Large intestine (tissue), 3 donors: ENCODE results near the gene MMP24. TPM values are rescaled to one million over a fixed set of nuclear protein-coding genes. Genes with fewer than 3 reads are reported as not detected.
A peak's percentile ranks its signal among the peaks of the same experiment; 100 is the strongest.
"Not testable (repeated sequence)": the region's sequence is repeated elsewhere in the genome, so short reads cannot be mapped to it uniquely, and the experiment has no call there.

Source experiments
- DNase-seq, 2 donors: peaks; one replicate each; pipeline versions ENCODE4 v3.0.0 to v3.0.0-alpha.2; 2013
- H3K27ac ChIP-seq: one replicate; pipeline ENCODE4 v1.5.1; 2013; ENCODE audit warnings: low read length
- H3K27me3 ChIP-seq: 2 replicates; pipeline ENCODE4 v1.6.1; 2013; ENCODE audit warnings: low read length; ENCODE audit not compliant: control insufficient read depth, insufficient read depth
- H3K36me3 ChIP-seq: 2 replicates; pipeline ENCODE4 v1.6.1; 2013; ENCODE audit warnings: low read length; ENCODE audit not compliant: control insufficient read depth, insufficient read depth
- H3K4me1 ChIP-seq: one replicate; pipeline ENCODE4 v1.6.1; 2013; ENCODE audit warnings: low read length; ENCODE audit not compliant: control insufficient read depth, insufficient read depth
- H3K4me3 ChIP-seq: one replicate; pipeline ENCODE4 v1.5.1; 2013; ENCODE audit warnings: low read length
- H3K9me3 ChIP-seq: one replicate; pipeline ENCODE4 v1.6.1; 2013; ENCODE audit warnings: mild to moderate bottlenecking, low read depth, low read length, moderate library complexity; ENCODE audit not compliant: control insufficient read depth
- WGBS: methylation state at CpG from one replicate; pipeline ENCODE4 v1.1.5; 2013; ENCODE audit warnings: low lambda C conversion rate; ENCODE audit not compliant: insufficient coverage; 5-methylcytosine and 5-hydroxymethylcytosine counted together
- polyA plus RNA-seq: library from polyadenylated mRNA; unstranded; fragments of 120-200 nt; gene quantifications from one replicate; pipeline ENCODE4 v1.2.1, GENCODE V29; 2013

The MMP24 gene
- polyA plus RNA-seq, 1 donor, result 3.9 TPM

DNA sequence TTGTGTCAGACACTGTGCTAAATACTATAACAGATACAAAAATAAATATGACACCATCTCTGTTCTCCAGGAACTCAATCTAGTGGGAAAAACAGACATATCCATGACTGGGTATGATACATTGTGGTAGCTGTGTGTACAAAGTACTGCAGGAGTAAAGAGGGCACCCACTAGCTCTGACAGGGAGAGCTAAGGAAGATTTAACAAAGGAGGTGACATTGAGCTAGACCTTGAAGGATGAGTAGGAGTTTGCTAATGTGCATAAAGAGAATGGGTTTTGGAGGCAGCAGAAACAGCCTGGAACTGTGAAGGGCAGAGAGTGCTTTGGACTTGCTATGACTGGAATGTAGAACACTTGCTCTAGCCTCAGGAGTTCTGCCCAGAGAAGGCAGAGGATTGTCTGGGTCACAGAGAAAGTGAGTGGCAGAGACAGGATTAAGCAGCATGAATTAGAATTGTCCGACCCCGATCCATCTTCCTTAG is 14.4 kb downstream of the MMP24 start:
- Histone ChIP-seq H3K9me3 (no peaks in the 10 kb centered on the region), H3K4me1 (no peaks in the 10 kb centered on the region), H3K27ac (no peak overlapping the region), H3K4me3 (no peak overlapping the region), H3K27me3 (no peaks in the 10 kb centered on the region), H3K36me3 (peaks cover 1% of the 10 kb centered on the region)
- no peak for DNase-seq
- WGBS, result no CpG with 5 or more reads among the region's 2 CpGs

DNA sequence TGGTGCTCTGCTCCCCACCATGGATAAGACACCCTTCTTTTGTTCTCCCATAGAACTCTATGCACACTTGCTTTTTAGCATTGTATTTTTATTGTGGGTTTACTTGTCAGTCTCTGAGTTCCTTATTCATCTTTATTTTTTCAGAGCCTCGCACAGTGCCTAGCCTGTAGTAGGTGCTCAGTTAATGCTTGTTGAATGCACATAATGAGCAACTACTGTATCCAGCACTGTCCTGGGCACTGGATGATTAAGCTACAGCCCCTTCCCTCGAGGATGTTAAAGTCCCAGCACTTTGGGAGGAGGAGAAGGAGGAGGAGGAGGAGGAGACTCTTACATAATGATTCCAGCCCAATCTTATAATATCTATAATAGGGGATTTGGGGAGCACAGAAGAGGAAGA is 16.8 kb downstream of the MMP24 start:
- no peaks in the 10 kb centered on the region for H3K27me3 ChIP-seq
- no peak overlapping the region for H3K4me3 ChIP-seq
- H3K9me3 ChIP-seq, result no peaks in the 10 kb centered on the region
- no peaks in the 10 kb centered on the region for H3K36me3 ChIP-seq
- no peak for DNase-seq
- no CpG with 5 or more reads among the region's 2 CpGs for WGBS
- no peaks in the 10 kb centered on the region for H3K4me1 ChIP-seq
- H3K27ac ChIP-seq, result no peak overlapping the region

DNA sequence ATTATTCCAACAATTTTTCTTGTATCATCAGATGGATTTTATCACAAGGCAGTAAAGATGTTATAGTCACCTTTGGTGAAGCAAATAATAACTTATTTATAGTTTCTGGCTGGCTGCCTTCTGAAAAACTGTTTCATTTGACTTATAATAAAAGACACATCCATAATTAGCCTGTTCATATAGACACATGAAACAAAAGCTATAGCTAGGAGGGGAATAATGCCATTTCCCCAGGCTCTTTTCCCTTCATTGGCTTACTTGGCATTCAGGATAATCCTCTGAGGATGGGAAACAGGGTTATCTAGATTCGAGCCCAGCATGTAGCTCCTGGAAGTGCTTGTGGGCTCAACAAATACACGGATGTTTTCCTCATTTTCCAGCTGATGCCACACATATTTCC is 17.5 kb downstream of the MMP24 start:
- H3K36me3 ChIP-seq, result no peaks in the 10 kb centered on the region
- H3K27me3 ChIP-seq, result no peaks in the 10 kb centered on the region
- no peaks in the 10 kb centered on the region for H3K4me1 ChIP-seq
- WGBS, result no CpG with 5 or more reads among the region's 2 CpGs
- H3K27ac ChIP-seq, result no peak overlapping the region
- DNase-seq, result no peak
- no peak overlapping the region for H3K4me3 ChIP-seq
- H3K9me3 ChIP-seq, result no peaks in the 10 kb centered on the region

DNA sequence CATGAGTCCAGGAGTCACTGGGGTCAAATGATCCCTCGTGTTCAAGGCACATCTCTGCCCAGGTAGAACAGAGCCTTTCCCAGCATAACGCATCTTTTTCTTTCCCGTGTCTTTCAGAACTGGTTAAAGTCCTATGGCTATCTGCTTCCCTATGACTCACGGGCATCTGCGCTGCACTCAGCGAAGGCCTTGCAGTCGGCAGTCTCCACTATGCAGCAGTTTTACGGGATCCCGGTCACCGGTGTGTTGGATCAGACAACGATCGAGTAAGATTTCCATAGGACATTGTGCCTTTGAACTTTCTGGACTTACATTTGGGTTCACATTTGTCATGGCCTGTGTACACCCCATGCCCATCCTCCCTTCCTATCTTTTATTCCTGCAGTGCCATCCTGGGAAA is 20.2 kb downstream of the MMP24 start:
- peak in 1 of 2 donors; percentile 16 for DNase-seq
- WGBS, result 80% methylated on average over 1 of the region's 12 CpGs
- Histone ChIP-seq H3K4me3 (no peak overlapping the region), H3K36me3 (no peaks in the 10 kb centered on the region), H3K27me3 (no peaks in the 10 kb centered on the region), H3K27ac (no peak overlapping the region), H3K4me1 (no peaks in the 10 kb centered on the region), H3K9me3 (no peaks in the 10 kb centered on the region)

DNA sequence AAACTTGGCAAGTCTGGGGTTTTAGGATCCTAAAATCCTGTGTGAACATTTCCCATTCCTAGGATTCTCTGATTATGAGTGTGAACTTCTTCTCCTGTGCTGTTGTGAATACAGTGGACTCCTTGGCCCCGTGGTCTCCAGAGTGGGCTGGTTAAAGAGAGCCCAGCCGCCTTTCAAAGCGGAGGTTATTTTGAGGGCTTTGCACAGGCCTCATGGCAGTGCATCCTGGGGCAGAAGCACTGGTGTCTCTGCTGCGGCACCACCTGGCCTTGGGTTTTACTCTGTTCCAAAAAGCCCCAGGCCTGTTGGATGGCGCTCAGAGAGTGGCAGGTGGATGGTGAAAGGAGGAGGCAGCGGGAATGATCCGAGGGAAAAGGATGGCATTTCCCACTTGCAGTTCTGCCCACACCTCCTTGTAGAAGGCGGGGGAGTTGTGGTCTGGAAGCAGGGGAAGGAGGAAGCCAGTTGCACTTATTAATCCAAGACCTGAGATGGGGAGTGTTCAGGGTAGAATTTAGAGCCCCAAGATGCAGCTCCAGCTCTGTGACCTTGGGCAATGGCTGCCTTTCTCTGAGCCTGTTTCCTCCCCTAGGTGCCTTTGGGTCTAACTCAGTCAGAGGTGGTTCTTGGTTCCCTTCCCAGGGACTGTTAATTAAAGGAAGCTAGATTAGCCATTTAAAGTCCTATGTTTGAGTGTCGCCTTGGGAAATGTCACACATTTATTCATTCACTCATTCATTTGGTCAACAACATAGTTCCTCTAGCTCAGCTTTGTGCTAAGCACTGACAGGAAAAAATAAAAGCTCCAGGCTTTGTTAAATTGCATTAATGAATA is 22.4 kb downstream of the MMP24 start:
- no peaks in the 10 kb centered on the region for H3K9me3 ChIP-seq
- no CpG with 5 or more reads among the region's 9 CpGs for WGBS
- no peaks in the 10 kb centered on the region for H3K36me3 ChIP-seq
- no peak overlapping the region for H3K4me3 ChIP-seq
- no peak for DNase-seq
- no peak overlapping the region for H3K27ac ChIP-seq
- no peaks in the 10 kb centered on the region for H3K4me1 ChIP-seq
- H3K27me3 ChIP-seq, result no peaks in the 10 kb centered on the region

DNA sequence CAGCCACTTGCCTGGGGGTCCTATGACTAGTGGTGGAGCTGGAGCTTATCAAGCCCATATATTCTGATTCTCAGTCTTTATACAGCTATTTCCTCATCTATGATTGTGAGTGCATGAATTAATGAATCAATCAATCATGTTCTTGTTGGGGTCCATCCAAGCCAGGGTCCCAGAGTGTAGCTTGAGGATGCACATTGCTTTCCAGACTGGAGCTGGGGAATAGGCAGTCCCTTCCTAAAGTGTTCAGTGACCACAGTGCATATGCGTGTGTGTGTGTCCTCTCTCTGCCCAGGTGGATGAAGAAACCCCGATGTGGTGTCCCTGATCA is 25.1 kb downstream of the MMP24 start:
- no peak overlapping the region for H3K27ac ChIP-seq
- no peak for DNase-seq
- no CpG with 5 or more reads among the region's 2 CpGs for WGBS

DNA sequence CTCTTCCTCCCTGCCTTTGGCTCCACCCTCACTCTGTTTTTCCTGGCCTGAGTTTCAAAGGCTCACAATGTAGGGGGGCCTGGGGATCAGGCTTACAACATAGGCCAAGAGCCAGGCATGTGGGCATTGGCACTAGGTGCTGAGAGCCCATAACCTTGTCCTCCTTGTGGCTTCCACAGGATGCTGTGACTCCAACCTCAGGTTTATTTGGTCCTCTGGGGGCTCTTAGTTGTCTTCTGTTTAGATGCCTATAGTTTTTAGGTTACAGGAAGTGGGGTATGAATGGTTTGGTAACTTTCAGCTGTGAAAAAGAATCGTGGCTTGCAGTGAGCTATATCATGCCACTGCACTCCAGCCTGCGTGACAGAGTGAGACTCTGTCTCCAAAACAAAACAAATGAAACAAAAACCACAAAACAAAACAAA is 25.6 kb downstream of the MMP24 start:
- no peaks in the 10 kb centered on the region for H3K27me3 ChIP-seq
- H3K36me3 ChIP-seq, result no peaks in the 10 kb centered on the region
- DNase-seq, result no peak
- H3K4me3 ChIP-seq, result no peak overlapping the region
- H3K27ac ChIP-seq, result no peak overlapping the region
- no CpG with 5 or more reads among the region's 2 CpGs for WGBS
- H3K4me1 ChIP-seq, result no peaks in the 10 kb centered on the region
- H3K9me3 ChIP-seq, result no peaks in the 10 kb centered on the region

More for the DNA sequence above, 25.1 kb downstream of the MMP24 start:
- H3K4me3 ChIP-seq, result no peak overlapping the region
- H3K4me1 ChIP-seq, result no peaks in the 10 kb centered on the region
- no peaks in the 10 kb centered on the region for H3K27me3 ChIP-seq
- H3K36me3 ChIP-seq, result no peaks in the 10 kb centered on the region
- no peaks in the 10 kb centered on the region for H3K9me3 ChIP-seq

DNA sequence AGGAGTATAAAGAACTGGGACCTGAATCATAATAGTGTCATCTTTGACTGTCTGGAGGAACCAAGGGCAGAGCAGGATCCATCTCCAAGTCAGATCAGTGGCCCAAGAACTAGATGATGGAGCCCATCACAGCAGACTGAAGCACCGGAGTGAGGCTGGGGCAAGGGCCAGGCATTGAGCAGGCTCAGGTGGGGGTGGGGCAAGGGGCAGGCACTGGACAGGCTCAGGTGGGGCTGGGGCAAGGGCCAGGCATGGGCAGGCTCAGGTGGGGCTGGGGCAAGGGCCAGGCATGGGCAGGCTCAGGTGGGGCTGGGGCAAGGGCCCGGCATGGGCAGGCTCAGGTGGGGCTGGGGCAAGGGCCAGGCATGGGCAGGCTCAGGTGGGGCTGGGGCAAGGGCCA is 26.1 kb downstream of the MMP24 start:
- not testable (repeated sequence) for H3K27ac ChIP-seq, H3K9me3 ChIP-seq, H3K36me3 ChIP-seq, H3K4me1 ChIP-seq, H3K27me3 ChIP-seq, DNase-seq, H3K4me3 ChIP-seq
- no CpG with 5 or more reads among the region's 2 CpGs for WGBS

DNA sequence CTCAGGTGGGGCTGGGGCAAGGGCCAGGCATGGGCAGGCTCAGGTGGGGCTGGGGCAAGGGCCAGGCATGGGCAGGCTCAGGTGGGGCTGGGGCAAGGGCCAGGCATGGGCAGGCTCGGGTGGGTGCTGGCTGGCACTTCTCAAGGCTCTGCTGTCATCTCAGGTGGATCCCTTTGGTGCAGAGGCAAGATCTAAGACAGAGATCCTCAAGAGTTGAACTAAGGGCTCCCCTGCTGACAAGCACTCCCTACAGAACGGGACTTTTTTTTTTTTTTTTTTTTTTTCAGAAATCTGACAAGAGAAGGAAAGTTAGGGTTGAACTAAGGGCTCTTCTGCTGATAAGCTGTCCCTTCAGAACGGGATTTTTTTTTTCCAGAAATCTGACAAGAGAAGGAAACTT is 26.5 kb downstream of the MMP24 start:
- Histone ChIP-seq H3K4me3 (no peak overlapping the region), H3K36me3 (no peaks in the 10 kb centered on the region), H3K9me3 (no peaks in the 10 kb centered on the region), H3K4me1 (peaks cover 5% of the 10 kb centered on the region), H3K27me3 (no peaks in the 10 kb centered on the region), H3K27ac (no peak overlapping the region)
- no peak for DNase-seq
- WGBS, result 56% methylated on average over 1 of the region's 3 CpGs

DNA sequence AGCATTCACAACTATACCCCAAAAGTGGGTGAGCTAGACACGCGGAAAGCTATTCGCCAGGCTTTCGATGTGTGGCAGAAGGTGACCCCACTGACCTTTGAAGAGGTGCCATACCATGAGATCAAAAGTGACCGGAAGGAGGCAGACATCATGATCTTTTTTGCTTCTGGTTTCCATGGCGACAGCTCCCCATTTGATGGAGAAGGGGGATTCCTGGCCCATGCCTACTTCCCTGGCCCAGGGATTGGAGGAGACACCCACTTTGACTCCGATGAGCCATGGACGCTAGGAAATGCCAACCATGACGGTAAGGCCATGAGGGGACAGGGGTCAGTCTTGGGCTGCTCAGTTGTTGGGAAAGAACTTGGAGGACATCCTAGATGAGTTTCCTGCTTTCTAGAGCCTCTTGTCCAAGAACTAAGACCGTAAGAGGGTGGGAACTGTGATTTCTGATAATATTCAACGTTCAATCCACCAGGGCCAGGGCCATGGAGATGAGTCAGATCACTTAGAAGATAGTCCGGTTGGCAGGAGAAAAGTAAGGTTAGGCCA is 28.0 kb downstream of the MMP24 start:
- DNase-seq, result no peak
- H3K4me1 ChIP-seq, result peaks cover 5% of the 10 kb centered on the region
- no peak overlapping the region for H3K4me3 ChIP-seq
- H3K36me3 ChIP-seq, result no peaks in the 10 kb centered on the region
- 100% methylated on average over 1 of the region's 12 CpGs for WGBS
- no peaks in the 10 kb centered on the region for H3K9me3 ChIP-seq
- no peak overlapping the region for H3K27ac ChIP-seq
- no peaks in the 10 kb centered on the region for H3K27me3 ChIP-seq
